ENCODE data around the gene ADGRV1.

ADGRV1 gene

DNA sequence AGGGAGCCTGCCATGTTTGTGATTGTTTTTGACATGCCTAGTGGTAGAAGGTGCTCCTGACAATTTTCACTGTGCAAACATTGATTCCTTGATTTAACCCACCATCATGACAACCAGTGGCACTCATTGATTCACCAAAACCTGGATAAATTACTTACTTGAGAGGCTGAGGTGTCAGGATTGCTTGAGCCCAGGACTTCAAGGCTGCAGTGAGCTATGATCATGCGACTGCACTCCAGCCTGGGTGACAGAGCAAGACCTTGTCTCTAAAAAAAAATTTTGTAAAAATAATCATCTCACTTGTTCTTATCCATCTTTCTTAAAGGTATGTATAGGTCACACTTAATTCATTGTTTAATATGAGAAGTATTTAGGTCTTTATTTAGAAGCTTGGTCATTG lies 423.2 kb downstream of the ADGRV1 start:
- Histone ChIP-seq H3K9me2 (replicated peaks; ENCODE audit: low read depth, low read length) (no peaks in the 10 kb centered on the region), H2AFZ (ENCODE audit: low read length) (no peak overlapping the region), H3K4me3 (ENCODE audit: low read length, poor library complexity, severe bottlenecking) (no peak overlapping the region), H3K9me3 (ENCODE audit: insufficient read depth, low read depth, low read length) (no peaks in the 10 kb centered on the region), H3K27me3 (ENCODE audit: insufficient read depth, low read length, poor library complexity, severe bottlenecking) (no peaks in the 10 kb centered on the region), H4K20me1 (ENCODE audit: insufficient read depth, low read length, poor library complexity, severe bottlenecking) (no peaks in the 10 kb centered on the region), H3K36me3 (ENCODE audit: insufficient read depth, low read length) (no peaks in the 10 kb centered on the region), H3F3A (ENCODE audit: low read depth) (no peaks in the 10 kb centered on the region), H3K4me1 (ENCODE audit: insufficient read depth, low read length, poor library complexity, severe bottlenecking) (no peaks in the 10 kb centered on the region), H3K4me2 (ENCODE audit: low read depth, low read length, poor library complexity, severe bottlenecking) (no peak overlapping the region), H3K9ac (ENCODE audit: low read depth, low read length, poor library complexity, severe bottlenecking) (no peak overlapping the region), H3K79me2 (ENCODE audit: insufficient read depth, low read length) (no peaks in the 10 kb centered on the region)
- TF ChIP-seq CTCF (conservative IDR thresholded peaks at IDR 0.05; ENCODE audit: low read length) (no peak), EZH2phosphoT487 (IDR thresholded peaks at IDR 0.05; ENCODE audit: borderline replicate concordance) (no peak)

DNA sequence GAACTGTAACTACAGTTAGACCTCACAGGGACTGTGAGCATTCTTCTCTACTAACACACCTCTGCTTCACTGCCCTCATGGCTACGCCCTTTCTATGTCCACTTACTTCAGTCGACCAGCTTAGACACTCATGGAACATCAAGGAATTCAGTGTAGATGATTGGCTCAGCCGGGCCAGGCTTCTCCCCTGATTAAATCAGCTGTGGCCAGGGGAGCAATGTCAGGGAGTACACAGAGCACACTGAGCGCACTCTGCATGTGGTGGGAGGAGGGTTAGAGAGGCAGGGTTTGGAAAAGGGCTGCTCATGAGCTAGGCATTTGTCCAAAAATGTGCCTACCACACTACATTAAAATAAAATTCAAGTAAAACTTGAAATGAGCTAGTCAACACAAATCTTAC lies 424.0 kb downstream of the ADGRV1 start:
- no peak overlapping the region for H3K4me2 ChIP-seq (ENCODE audit: low read depth, low read length, poor library complexity, severe bottlenecking)
- H2AFZ ChIP-seq (ENCODE audit: low read length): no peak overlapping the region
- no peaks in the 10 kb centered on the region for H3K9me3 ChIP-seq (ENCODE audit: insufficient read depth, low read depth, low read length)
- H3K9me2 ChIP-seq (replicated peaks; ENCODE audit: low read depth, low read length): no peaks in the 10 kb centered on the region
- no peaks in the 10 kb centered on the region for H3K36me3 ChIP-seq (ENCODE audit: insufficient read depth, low read length)
- TF ChIP-seq EZH2phosphoT487 (IDR thresholded peaks at IDR 0.05; ENCODE audit: borderline replicate concordance) (no peak), CTCF (conservative IDR thresholded peaks at IDR 0.05; ENCODE audit: low read length) (no peak)
- H3K79me2 ChIP-seq (ENCODE audit: insufficient read depth, low read length): no peaks in the 10 kb centered on the region
- H3F3A ChIP-seq (ENCODE audit: low read depth): no peaks in the 10 kb centered on the region
- no peaks in the 10 kb centered on the region for H3K27me3 ChIP-seq (ENCODE audit: insufficient read depth, low read length, poor library complexity, severe bottlenecking)
- H3K4me3 ChIP-seq (ENCODE audit: low read length, poor library complexity, severe bottlenecking): no peak overlapping the region
- H3K4me1 ChIP-seq (ENCODE audit: insufficient read depth, low read length, poor library complexity, severe bottlenecking): no peaks in the 10 kb centered on the region
- H4K20me1 ChIP-seq (ENCODE audit: insufficient read depth, low read length, poor library complexity, severe bottlenecking): no peaks in the 10 kb centered on the region
- no peak overlapping the region for H3K9ac ChIP-seq (ENCODE audit: low read depth, low read length, poor library complexity, severe bottlenecking)

- Histone ChIP-seq H3K4me1 (ENCODE audit: insufficient read depth, low read length, poor library complexity, severe bottlenecking) (no peaks in the 10 kb centered on the region), H4K20me1 (ENCODE audit: insufficient read depth, low read length, poor library complexity, severe bottlenecking) (no peaks in the 10 kb centered on the region), H3K4me2 (ENCODE audit: low read depth, low read length, poor library complexity, severe bottlenecking) (no peak overlapping the region), H3K27me3 (ENCODE audit: insufficient read depth, low read length, poor library complexity, severe bottlenecking) (no peaks in the 10 kb centered on the region), H3K9me2 (replicated peaks; ENCODE audit: low read depth, low read length) (no peaks in the 10 kb centered on the region), H3K9ac (ENCODE audit: low read depth, low read length, poor library complexity, severe bottlenecking) (no peak overlapping the region), H3K9me3 (ENCODE audit: insufficient read depth, low read depth, low read length) (no peaks in the 10 kb centered on the region), H3K36me3 (ENCODE audit: insufficient read depth, low read length) (no peaks in the 10 kb centered on the region), H3K4me3 (ENCODE audit: low read length, poor library complexity, severe bottlenecking) (no peak overlapping the region), H3K79me2 (ENCODE audit: insufficient read depth, low read length) (no peaks in the 10 kb centered on the region), H3F3A (ENCODE audit: low read depth) (no peaks in the 10 kb centered on the region), H2AFZ (ENCODE audit: low read length) (no peak overlapping the region)
- TF ChIP-seq EZH2phosphoT487 (IDR thresholded peaks at IDR 0.05; ENCODE audit: borderline replicate concordance): no peak
- TF ChIP-seq CTCF (conservative IDR thresholded peaks at IDR 0.05; ENCODE audit: low read length): no peak
Measured at GRCh38 chr5:90983148-90983547, 424.6 kb downstream of the ADGRV1 start.

Data from Loucy (cell line).